GM23338 (cell line): ENCODE data around the gene ATP8A2. TPM values are rescaled to one million over a fixed set of nuclear protein-coding genes. Genes with fewer than 3 reads are reported as not detected.

Source experiments
- ATAC-seq: fragments of 200-7000 bp; cut with Tn5 transposase; 3 replicates; pipeline ENCODE4 v1.9.1; 2020
- DNase-seq: peaks from one replicate; pipeline ENCODE4 v3.0.0-alpha.2; 2015; ENCODE audit warnings: low spot score
- H2AFZ ChIP-seq: fragments of 200-600 bp; sonication (generic); 2 replicates; pipeline ENCODE4 v1.8.0; 2016; ENCODE audit warnings: antibody characterized with exemption, mild to moderate bottlenecking, moderate library complexity
- H3F3A ChIP-seq: fragments of 200-600 bp; sonication (generic); replicated peaks from 2 replicates; pipeline ENCODE4 v1.8.0; 2017; ENCODE audit warnings: antibody characterized with exemption, mixed run types, low read depth
- H3K27ac ChIP-seq: fragments of 200-600 bp; sonication (generic); 2 replicates; pipeline ENCODE4 v1.6.1; 2016; ENCODE audit warnings: low read depth
- H3K27me3 ChIP-seq: fragments of 200-600 bp; sonication (generic); 2 replicates; pipeline ENCODE4 v1.8.0; 2016; ENCODE audit warnings: mild to moderate bottlenecking, mixed run types, moderate library complexity; ENCODE audit not compliant: insufficient read depth
- H3K36me3 ChIP-seq: fragments of 200-600 bp; sonication (generic); 2 replicates; pipeline ENCODE4 v1.8.0; 2016; ENCODE audit warnings: mild to moderate bottlenecking; ENCODE audit not compliant: insufficient read depth
- H3K4me1 ChIP-seq: fragments of 200-600 bp; sonication (generic); 2 replicates; pipeline ENCODE4 v1.8.0; 2016; ENCODE audit warnings: mild to moderate bottlenecking, moderate library complexity; ENCODE audit not compliant: insufficient read depth
- H3K4me2 ChIP-seq: fragments of 200-600 bp; sonication (generic); 2 replicates; pipeline ENCODE4 v1.7.1; 2017; ENCODE audit warnings: mixed run types
- H3K4me3 ChIP-seq: fragments of 200-600 bp; sonication (generic); 2 replicates; pipeline ENCODE4 v1.6.1; 2016; ENCODE audit warnings: mixed run types
- H3K79me2 ChIP-seq: fragments of 200-600 bp; sonication (generic); replicated peaks from 2 replicates; pipeline ENCODE4 v1.8.0; 2017; ENCODE audit warnings: mild to moderate bottlenecking; ENCODE audit not compliant: insufficient read depth
- H3K9me2 ChIP-seq: fragments of 200-600 bp; sonication (generic); 2 replicates; pipeline ENCODE4 v1.8.0; 2017; ENCODE audit not compliant: insufficient read depth
- H4K20me1 ChIP-seq: fragments of 200-600 bp; sonication (generic); replicated peaks from 2 replicates; pipeline ENCODE4 v1.8.0; 2017; ENCODE audit warnings: mild to moderate bottlenecking; ENCODE audit not compliant: insufficient read depth
- H3K27ac Mint-ChIP-seq: 2 replicates; pipeline ENCODE4 v1.8.0; 2020; ENCODE audit warnings: inconsistent platforms, mild to moderate bottlenecking, moderate library complexity, mixed read lengths
- H3K27me3 Mint-ChIP-seq: 3 replicates; pipeline ENCODE4 v1.8.0; 2022; ENCODE audit warnings: low read depth, mild to moderate bottlenecking, moderate library complexity, mixed read lengths, inconsistent platforms; ENCODE audit not compliant: insufficient read depth, poor library complexity
- H3K36me3 Mint-ChIP-seq: 3 replicates; pipeline ENCODE4 v1.8.0; 2021; ENCODE audit warnings: low read depth, mild to moderate bottlenecking, inconsistent platforms, moderate library complexity, mixed read lengths
- H3K4me1 Mint-ChIP-seq: 3 replicates; pipeline ENCODE4 v1.8.0; 2020; ENCODE audit warnings: mild to moderate bottlenecking, inconsistent platforms, mixed read lengths
- H3K4me3 Mint-ChIP-seq: 3 replicates; pipeline ENCODE4 v1.8.0; 2021; ENCODE audit warnings: moderate library complexity, mild to moderate bottlenecking, inconsistent platforms, mixed read lengths
- H3K9me3 Mint-ChIP-seq: 3 replicates; pipeline ENCODE4 v1.8.0; 2020; ENCODE audit warnings: moderate library complexity, mild to moderate bottlenecking, inconsistent platforms, mixed read lengths
- CREB1 ChIP-seq: fragments of 250-450 bp; sonication (Bioruptor Pico); IDR thresholded peaks from 2 replicates; pipeline ENCODE4 v1.5.0; 2020; ENCODE audit warnings: low read depth, mild to moderate bottlenecking, moderate library complexity
- STAT1 ChIP-seq: IDR thresholded peaks from one replicate; pipeline ENCODE4 v1.6.1; 2016; ENCODE audit warnings: antibody characterized with exemption; ENCODE audit not compliant: unreplicated experiment
- ZNF331 ChIP-seq: fragments of 250-450 bp; sonication (Bioruptor Pico); IDR thresholded peaks from 2 replicates; pipeline ENCODE4 v1.5.0; 2020; ENCODE audit warnings: low read depth, mild to moderate bottlenecking, moderate library complexity
- ZNF462 ChIP-seq: fragments of 250-450 bp; sonication (Bioruptor Pico); IDR thresholded peaks from 2 replicates; pipeline ENCODE4 v1.5.0; 2020; ENCODE audit warnings: mild to moderate bottlenecking, moderate library complexity
- polyA plus RNA-seq: library from polyadenylated mRNA; unstranded; fragments of >200 nt; fragmentation: Nextera tagmentation; extraction: Ambion mirVana; gene quantifications from 2 replicates; pipeline ENCODE4 v1.2.1, GENCODE V29; 2016
- total RNA-seq: library from RNA; depleted of rRNA; stranded (reverse); fragments of >200 nt; shearing (Covaris generic); gene quantifications from 2 replicates; pipeline ENCODE4 v1.2.3, GENCODE V29; 2014

The ATP8A2 gene
- total and polyA plus RNA-seq, 2 experiments from 2014 or later: 5.7 to 8.8 TPM

GRCh38 chr13:25902455-25902854, 530.7 kb downstream of the ATP8A2 start:
- H3K27ac Mint-ChIP-seq: no peak overlapping the region
- no peaks in the 10 kb centered on the region for H4K20me1 ChIP-seq

More at GRCh38 chr13:25902455-25902854, 530.7 kb downstream of the ATP8A2 start:
- TF ChIP-seq ZNF331 (CRISPR knock-in tag) (no peak), STAT1 (no peak), CREB1 (CRISPR knock-in tag) (no peak), ZNF462 (no peak)
- Histone ChIP-seq H3F3A (no peaks in the 10 kb centered on the region), H2AFZ (no peak overlapping the region), H3K27me3 (no peaks in the 10 kb centered on the region), H3K4me2 (no peak overlapping the region), H3K79me2 (no peaks in the 10 kb centered on the region), H3K9me2 (peaks cover 10% of the 10 kb centered on the region), H3K4me3 (no peak overlapping the region), H3K4me1 (peaks cover 34% of the 10 kb centered on the region), H3K36me3 (peaks cover 10% of the 10 kb centered on the region; the same call in 1 of the 2 replicates), H3K27ac (0 out of 2 replicates have a peak overlapping the region, but pooled peaks have one; percentile 55)
- H3K27me3 Mint-ChIP-seq: peaks cover 4% of the 10 kb centered on the region
- peaks cover 37% of the 10 kb centered on the region for H3K36me3 Mint-ChIP-seq
- no peak for ATAC-seq
- peaks cover 10% of the 10 kb centered on the region; the same call in 2 of the 3 replicates for H3K4me1 Mint-ChIP-seq
- H3K9me3 Mint-ChIP-seq: peaks cover 38% of the 10 kb centered on the region
- no peak overlapping the region for H3K4me3 Mint-ChIP-seq
- no peak for DNase-seq
